ENCODE results near the gene MID2. TPM values are rescaled to one million over a fixed set of nuclear protein-coding genes. Genes with fewer than 3 reads are reported as not detected.
"Not testable (repeated sequence)": the region's sequence is repeated elsewhere in the genome, so short reads cannot be mapped to it uniquely, and the experiment has no call there.

MID2 gene, protein sequence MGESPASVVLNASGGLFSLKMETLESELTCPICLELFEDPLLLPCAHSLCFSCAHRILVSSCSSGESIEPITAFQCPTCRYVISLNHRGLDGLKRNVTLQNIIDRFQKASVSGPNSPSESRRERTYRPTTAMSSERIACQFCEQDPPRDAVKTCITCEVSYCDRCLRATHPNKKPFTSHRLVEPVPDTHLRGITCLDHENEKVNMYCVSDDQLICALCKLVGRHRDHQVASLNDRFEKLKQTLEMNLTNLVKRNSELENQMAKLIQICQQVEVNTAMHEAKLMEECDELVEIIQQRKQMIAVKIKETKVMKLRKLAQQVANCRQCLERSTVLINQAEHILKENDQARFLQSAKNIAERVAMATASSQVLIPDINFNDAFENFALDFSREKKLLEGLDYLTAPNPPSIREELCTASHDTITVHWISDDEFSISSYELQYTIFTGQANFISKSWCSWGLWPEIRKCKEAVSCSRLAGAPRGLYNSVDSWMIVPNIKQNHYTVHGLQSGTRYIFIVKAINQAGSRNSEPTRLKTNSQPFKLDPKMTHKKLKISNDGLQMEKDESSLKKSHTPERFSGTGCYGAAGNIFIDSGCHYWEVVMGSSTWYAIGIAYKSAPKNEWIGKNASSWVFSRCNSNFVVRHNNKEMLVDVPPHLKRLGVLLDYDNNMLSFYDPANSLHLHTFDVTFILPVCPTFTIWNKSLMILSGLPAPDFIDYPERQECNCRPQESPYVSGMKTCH
- total RNA-seq (2014; rRNA removed; shearing (Covaris generic)) = 0.58 and 1.2 TPM in 2 replicates

DNA sequence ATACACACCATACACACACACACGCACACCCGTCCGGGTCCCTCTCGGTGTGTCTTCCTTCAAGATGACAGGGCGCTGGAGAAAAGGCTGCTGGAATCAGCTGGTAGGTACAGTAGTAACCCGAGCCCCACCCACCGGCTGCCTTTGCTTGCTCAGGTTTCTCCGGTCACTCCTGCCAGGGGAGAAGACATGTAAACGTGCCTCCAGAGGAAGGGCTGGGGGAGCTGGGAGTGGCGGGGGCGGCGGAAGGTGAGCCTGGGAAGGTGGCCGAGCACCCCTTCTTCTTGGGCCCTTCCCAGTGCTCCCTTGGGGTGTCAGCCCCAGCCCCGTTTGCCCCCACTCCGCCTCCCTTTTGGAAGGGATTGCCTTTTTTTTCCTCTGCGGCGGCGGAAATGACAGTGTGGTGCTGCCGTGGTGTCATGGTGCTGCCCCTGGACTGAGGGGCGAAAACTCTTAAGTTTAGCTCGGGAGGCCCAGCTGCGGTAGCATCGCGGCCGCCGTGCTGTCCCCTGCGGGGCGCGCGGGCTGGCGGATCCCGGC lies at the start of gene MID2:
Gene MID2, plus strand, starts transcription at position 169 of the 540 bp plus-strand sequence. CDS start 561 bp downstream, outside the sequence.
- DNase-seq (ENCODE audit: low spot score) = peak; percentile 52

DNA sequence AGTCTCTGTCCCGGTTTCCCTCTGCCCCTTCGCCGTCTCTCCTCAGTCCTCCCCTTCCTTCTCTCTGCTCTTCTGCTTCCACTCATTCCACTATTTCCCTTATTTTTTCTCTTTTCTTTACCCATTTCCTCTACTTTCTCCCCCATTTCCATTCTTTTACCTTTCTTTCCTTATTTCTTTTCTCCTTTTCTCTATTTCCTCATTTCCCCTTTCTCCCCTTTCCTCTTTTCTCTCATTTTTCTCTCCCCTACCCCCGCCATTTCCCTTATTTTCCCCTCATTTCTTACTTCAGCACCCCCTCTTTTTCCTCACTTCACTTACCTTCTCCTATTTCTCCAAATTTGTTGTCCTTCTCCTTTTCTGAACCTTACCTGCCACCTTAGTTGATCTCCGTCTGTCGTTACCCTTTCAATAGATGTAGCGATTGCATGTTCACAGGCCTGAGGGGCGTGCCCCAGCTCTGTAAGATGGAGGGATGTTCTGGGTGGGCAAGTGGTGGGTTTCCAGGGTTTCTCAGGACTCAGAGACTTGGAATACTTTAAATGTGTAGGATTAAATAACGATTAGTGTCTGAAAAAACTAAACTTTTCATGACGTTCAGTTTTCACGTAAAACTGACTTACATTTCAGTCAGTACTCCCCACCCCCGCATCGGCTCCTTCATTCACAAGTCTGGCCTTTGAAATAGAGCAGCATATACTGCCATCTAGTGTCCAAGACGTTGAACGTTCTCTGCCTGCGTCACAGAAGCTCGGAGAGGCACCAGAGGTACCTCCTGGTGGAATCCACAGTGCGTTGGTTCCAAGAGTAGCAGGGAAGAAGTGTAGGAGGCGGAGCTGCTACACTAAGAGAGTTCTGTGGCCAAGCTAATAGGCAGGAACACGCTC lies 48.8 kb upstream of the MID2 start:
- peak; percentile 95 for DNase-seq (ENCODE audit: low spot score)

DNA sequence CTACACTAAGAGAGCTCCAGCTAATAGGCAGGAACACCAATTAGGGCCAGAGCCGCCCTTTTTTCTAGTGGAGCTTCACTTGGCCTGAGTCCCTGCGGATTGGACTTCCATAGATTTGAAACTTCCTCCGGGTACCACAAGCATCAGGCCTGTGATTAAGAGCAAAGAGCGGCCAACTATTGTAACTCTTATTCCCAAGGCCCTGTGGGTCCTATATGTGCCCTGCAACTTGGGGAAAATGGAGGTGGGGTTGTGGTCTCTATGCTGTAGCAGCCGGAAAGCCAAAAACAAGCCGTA lies 48.2 kb upstream of the MID2 start, which contains the start of gene NCBP2L:
Gene NCBP2L, plus strand, starts transcription at position 198 of the 297 bp plus-strand sequence. CDS start 16,488 bp downstream, outside the sequence.
- no peak for DNase-seq (ENCODE audit: low spot score)

DNA sequence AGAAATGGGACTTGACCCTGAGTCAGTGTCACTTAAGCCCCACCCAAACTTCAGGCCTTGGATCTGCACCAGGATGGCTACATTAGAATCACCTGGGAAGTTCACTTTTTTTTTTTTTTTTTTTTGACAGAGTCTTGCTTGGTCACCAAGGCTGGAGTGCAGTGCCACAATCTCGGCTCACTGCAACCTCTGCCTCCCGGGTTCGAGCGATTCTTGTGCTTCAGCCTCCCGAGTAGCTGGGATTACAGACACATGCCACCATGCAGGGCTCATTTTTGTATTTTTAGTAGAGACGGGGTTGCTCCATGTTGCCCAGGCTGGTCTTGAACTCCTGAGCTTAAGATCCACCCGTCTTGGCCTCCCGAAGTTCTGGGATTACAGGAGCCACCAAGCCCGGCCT lies 45.1 kb upstream of the MID2 start:
- DNase-seq (ENCODE audit: low spot score) = no peak

DNA sequence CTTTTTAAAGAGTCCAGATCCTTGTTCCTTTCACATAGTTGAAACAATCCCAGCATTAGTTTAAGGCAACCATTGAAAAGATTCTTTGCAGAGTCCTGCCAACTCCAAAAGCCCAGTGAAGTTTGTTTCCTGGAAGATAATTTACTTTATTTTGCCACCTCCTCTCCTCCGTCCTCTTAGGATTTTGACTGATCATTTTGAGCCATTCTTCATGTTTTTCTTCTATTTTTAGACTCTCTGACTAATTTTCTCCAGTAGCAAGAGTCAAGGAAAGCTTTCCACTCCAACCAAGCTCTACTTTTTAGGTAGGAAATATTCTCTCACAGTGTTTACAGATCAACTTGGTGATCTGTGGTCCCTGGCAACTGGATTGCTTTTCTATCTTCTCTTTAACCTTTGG lies 37.8 kb upstream of the MID2 start:
- DNase-seq (ENCODE audit: low spot score) = no peak

DNA sequence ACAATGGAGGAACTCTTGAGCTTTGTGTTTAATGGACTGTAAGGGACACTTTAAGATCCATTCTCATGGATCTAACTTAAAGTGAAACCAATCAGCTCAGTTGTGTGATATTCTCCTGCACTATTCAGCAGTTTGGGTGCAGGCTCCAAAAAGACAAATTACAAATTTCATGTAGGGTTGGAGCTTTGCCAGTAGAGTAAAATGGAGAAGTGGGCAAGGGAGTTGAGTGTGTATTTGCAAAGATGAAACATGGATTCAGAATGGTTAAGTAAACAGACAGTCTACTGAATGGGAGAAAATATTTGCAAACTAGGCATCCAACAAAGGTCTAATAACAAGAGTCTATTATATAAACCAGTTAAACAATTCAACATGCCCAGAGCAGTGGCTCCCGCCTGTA lies 21.2 kb upstream of the MID2 start:
- DNase-seq (ENCODE audit: low spot score) = no peak

DNA sequence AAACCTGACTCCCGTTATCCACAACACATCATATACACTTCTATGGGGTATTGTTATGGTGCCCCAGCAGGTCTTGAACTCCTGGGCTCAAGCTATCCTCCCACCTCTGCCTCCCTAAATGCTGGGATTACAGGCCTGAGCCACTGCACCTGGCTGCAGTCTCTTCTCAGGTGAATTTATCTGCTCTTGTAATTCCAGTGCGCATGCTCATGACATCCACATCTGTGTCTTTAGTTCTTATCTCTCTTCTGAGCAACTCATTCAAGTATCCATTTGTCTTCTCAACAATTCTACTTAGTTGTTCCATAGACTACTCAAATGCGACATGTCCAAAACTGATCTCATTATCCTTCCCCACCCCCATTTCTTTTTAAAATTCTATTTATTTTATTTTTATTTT lies 20.5 kb upstream of the MID2 start:
- DNase-seq (ENCODE audit: low spot score) = no peak

DNA sequence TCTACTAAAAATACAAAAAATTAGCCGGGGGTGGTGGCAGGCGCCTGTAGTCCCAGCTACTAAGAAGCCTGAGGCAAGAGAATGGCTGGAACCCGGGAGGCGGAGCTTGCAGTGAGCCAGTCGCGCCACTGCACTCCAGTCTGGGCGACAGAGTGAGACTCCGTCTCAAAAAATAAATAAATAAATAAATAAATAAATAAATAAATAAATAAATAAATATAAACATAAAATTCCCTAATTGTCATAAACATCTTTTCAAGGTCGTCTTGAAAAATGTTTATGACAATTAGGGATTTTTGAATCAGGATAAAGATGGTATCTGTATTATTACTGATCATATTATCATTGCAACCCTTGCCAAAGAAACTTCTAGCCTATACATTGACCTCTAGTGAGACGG lies 15.6 kb upstream of the MID2 start:
- not testable (repeated sequence) for DNase-seq (ENCODE audit: low spot score)

DNA sequence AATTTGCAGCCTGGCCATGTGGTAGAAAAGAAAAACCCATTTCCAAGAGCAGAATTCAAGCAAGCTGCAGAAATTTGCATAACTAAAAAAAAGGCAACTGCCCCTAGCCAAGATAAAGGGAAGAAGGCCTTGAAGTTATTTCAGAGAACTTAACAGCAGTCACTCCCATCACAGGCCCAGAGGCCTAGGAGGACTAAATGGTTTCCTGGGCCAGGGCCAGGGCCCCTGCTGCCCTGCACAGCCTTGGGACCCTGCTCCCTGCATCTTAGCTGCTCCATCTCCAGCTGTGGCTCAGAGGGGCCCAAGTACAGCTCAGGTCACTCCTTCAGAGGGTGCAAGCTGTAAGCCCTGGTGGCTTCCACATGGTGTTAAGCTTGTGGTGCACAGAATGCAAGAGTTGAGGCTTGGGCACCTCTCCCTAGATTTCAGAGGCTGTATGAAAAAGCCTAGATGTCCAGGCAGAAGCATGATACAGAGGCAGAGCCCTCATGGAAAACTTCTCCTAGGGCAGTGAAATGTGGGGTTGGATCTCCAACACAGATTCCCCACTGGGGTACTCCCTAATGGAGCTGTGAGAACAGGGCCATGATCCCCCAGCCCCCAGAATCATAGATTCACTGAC lies 6.7 kb upstream of the MID2 start:
- DNase-seq (ENCODE audit: low spot score) = no peak

DNA sequence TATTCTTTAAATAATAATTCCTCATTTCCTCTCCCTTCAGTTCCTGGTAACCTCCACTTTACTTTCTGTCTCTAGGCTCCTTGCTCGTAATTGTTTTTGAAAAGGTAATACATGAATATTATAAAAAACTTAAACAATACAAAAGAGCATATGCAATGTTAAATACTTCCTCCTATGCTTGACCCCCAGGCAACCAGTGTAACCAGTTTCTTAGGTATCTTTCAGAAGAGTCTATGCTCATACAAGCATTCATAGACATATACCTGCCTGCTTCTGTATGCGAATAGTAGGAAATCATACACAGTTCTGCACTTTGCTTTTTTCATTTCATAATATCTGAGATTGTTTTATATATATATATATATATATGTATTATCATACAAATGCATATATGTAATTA lies 2.6 kb upstream of the MID2 start:
- no peak for DNase-seq (ENCODE audit: low spot score)

DNA sequence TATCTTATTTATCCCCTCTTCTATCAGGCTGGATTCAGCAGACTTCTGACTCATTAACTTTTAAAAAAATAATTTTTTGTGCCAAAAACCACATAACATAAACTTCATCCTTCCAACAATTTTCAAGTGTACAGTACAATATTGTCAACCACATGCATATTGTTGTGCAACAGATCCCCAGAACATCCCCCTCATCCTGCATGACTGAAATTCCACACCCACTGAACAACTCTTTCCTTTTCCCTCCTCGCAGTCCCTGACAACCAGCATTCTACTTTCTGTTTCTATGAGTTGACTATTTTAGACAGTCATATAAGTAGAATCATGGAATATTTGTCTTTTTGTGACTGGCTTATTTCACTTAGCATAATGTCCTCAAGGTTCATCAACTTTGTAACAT lies 2.2 kb upstream of the MID2 start:
- DNase-seq (ENCODE audit: low spot score) = no peak

DNA sequence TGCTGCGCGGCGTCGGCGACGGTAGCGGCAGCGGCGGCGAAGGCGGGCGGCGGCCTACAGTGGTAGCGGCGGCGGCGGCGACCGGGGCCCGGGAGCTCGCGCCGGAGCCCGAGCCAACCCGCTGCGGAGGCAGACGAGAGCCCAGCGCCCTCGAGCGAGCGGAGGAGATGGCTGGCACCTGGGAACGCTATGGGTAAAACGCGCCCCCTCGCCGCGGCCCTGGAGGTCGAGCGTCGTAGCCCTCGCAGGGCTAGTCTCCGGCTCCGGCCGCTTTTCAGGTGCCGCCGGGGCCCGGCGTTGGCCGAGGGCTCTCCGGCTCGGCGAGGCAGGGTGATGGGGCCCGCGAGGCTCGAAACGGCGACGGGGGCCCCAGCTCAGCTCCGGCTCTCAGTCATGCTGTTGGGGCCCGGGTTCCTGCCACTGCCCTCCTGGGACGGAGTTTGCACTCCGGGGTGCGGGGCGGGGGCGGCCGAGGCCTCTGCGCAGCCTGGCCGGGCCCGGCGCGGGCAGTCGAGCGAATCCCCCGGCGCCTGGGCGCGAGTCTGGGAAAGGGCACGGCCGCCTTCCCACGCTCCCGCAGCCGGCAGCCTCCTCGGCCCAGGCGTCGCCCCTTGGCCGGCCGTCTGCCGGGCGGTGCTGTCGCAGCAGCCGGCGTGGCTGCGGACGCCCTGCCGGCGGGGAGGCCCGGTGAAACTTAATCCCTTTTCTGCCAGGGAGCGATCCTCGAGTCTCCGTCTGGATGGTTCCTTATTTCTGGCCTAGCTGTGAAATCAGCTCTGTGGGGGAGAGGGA lies 768 bp downstream of the MID2 start:
- peak; percentile 11 for DNase-seq (ENCODE audit: low spot score)

DNA sequence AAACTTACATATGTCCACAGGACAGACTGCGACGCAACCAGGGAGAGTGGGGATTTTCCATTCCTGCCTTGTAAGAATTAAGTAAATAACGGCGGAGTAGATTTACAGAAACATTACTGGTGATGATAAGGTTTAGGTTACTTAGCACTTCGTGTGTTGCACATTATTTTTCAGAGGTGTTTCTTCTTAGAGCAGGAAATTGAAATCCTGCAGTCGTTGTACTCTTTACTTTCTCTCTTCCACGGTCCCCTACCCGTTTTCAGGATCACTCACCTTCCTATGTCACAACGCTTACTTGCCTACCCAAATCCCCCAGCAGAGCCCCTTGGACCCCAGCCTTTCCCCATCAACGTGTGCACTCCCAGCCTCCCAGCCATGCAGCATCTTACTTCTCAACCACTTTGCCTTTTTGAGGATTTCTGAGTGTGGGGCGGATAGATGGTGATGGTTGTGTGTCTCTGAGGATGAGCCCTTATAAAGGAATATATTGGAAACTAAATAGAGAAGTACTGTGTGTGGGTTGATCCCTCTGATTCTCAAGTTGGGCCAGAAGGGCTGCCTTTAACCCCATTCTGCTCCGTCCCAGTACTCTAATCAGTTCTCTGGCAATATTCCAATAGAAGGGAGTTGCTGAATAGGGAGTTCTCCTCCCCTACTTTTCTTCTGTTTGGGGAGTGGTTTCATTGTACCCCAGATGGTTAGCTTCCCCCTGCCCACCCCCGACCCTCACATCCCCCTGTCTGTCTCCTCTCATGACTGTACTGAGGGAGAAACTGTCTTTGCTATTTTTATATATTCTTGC lies 1.6 kb downstream of the MID2 start:
- DNase-seq (ENCODE audit: low spot score) = peak; percentile 4

DNA sequence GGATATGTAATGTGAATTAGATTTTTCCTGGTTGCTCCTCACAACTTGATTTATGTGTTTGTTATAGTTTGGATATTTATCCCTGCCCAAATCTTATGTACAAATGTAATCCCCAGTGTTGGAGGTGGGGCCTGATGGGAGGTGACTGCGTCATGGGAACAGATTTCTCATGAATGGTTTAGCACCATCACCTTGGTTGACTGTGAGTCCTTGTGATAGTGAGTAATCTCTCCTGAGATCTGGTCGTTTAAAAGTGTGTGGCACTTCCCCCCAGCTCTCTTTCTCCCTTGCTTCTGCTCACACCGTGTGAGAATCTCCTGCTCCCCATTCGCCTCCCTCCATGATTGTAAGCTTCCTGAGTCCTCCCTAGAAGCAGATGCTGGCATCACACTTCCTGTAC lies 2.2 kb downstream of the MID2 start:
- DNase-seq (ENCODE audit: low spot score) = no peak

DNA sequence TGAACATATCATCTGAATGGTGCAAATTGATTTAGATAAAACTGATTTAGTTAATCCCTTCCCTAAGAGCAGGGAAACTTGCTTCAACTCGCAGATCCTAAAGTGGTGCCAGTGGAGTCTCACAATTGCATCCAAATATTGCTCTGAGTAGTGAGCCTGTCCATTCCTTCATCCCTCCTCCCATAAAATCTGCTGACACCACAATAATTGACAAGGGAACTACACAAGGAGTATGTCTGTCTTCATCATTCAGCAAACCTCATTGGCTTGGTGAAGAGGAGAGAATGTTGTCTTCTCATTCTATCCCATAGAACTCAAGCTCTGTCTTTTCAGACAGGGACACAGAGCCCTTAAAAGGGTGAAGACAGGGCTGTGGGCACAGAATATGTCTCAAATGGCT lies 4.2 kb downstream of the MID2 start:
- DNase-seq (ENCODE audit: low spot score) = no peak

DNA sequence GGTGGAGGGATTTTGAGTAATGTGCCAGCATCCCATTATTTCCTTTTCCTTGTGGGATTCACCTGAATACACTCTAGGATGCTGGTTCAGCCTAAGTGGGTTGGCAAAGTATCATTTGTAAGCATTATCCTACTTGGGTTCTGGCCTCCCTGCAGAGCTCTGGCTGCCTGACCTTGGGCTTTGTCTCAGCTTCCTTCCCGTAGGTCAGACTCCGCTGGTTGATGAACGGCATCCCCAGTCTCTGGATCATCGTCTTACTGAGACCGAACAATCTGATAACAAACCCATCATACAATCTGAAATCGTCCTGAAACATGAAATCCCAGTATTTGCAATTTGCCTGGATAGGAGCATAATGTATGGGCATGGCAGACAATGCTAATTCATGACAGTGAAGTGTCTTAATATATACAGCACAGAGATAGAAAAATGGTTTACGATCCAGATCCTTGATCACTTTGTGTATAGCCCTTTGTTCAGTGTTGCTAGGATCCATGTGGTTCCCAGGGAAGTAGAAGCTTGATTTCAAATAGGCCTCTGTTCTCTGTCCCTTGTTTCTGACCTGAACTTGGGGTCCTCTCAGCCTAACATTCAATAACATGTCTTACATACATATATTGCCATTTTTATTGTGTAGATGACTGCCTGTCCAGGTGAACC lies 5.5 kb downstream of the MID2 start:
- DNase-seq (ENCODE audit: low spot score) = no peak

DNA sequence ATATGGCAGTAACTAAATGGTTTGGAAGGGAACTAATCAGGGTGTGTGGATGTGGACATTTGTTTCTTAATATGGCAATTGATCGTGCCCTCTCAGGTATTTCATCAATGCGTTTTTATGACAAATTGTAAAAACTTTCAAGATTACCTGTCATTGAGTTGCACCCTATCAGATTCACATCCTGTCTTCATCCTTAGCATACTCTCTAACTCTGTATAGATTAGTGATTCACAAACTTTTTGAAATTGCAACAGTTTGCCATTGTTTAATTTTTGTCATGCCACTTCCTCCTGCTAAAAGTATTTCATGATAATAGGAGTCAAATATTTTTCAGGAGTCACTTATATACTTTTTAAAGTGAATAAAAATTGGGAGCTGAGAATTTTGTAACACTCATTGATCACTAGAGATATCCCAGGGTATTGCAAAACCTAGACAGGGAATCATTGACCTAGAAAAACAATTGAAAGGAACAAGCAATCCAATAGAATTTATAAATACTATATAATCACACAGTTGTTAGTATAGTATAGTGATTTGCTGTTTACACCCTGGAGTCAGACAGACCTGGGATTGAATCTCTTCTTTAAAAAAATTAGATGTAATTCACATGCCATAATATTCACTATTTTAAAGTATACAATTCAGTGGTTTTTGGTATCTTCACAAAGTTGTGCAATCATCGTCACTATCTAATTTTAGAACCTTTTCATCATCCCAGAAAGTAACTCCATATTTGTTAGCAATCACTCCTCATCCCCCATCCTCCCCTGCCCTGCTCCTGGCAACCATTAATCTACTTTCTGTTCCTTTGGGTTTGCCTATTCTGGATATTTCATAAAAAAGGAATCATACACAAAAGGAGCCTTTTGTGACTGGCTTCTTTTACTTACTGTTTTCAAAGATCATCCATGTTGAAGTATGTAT lies 8.9 kb downstream of the MID2 start:
- no peak for DNase-seq (ENCODE audit: low spot score)

DNA sequence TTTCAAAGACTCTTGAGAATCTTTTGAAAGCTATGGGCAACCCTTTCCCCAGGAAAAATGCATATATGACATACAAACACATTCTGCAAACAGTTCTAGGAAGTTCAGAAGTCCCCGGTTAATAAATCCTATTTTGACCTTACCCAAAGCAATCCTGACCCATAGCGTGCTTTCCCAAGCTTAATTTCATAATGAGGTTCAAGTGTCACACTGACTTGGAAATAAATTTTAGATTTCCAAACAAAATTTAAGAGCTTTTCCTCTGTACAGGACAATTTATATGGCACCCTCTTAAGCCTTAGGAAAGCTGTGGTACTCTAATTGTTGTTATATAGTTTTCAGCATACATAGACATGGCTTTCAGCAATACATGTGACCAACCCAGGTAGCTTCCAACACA lies 11.3 kb downstream of the MID2 start:
- no peak for DNase-seq (ENCODE audit: low spot score)
